Brain pericyte (primary cell): ENCODE data around the gene ANTXR1.
"Not testable (repeated sequence)": the region's sequence is repeated elsewhere in the genome, so short reads cannot be mapped to it uniquely, and the experiment has no call there.

Source experiments
- DNase-seq: peaks from one replicate; pipeline ENCODE4 v3.0.0-alpha.2; 2012; ENCODE audit warnings: low read depth, low spot score

Gene ANTXR1

DNA sequence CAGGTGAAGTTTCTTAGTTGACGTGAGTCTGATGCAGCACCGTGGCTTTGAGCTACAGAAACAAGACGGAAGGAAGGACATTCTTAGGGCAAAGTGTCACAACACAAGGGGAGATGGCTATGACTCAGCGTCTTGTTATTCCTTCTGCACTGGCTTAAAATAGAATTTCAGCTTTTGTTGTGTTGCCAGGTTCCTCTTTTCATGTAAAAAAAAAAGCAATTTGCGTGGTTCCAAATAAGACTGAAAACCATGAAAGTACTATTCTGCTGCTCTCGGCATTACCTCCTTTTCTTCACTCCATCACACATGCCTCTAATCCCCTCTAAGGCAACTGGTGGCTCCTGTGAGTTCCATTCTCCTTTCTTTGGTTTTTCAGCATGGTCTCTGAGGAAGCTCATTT, 150.1 kb downstream of the ANTXR1 start:
- DNase-seq: no peak

DNA sequence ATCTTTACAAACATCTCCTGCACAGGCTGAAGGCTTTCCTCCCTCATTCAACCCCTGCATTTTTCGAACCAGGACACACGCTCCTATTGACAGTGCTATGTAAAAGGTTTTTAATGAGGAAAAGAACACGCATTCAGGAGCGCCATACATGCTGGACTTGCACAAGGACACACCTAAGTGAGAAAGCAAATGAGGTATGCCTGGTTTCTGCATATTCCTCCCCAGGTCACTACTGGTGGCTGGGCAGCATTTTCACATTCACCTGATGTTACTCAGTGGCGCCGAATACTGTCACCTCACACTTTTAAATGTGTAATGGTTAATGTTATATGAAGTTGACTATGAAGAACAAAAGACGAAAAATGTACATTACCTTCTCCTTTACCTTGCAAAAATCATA, 150.6 kb downstream of the ANTXR1 start:
- no peak for DNase-seq

- no peak for DNase-seq
Measured at GRCh38 chr2:69164061-69164778, 151.2 kb downstream of the ANTXR1 start.

DNA sequence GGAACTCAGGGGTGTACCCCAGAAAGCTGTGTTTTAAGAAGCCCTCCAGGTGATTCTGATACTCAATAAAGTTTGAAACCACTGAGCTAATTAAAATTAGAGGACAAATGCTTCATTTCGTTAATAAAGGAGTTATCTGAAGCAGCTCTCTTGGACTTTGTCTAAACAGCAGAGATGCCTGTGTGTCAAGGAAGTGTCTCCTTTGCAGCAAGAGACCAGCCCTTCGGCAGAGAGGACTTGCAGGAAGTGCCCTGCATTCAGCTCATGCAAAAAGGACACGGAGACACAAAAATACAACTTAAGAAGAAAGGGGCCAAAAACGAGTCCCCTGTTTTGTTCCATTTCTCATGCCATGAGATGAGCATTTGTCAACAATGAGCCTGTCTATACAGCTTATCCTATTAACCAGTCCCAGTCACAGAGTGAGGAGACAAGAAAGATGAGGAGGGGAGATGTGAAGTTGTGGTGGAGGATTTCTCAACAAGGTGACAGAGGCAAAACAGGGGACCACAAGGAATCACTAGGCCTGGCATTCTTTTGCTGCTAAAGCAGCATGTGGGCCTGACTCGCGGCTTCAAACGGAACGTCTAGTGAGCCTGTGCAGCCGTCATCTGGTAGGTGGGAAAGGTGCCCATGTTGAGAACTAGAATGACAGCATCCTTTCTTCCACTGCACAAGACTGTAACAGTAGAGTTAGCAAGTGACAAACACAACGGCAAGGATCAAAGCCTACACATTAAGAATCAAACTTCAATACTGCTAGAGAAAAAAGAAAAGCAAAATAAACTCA, 152.3 kb downstream of the ANTXR1 start:
- no peak for DNase-seq

GRCh38 chr2:69166465-69166811, 153.5 kb downstream of the ANTXR1 start:
- no peak for DNase-seq

GRCh38 chr2:69166812-69167468, 154.0 kb downstream of the ANTXR1 start:
- DNase-seq: no peak

DNA sequence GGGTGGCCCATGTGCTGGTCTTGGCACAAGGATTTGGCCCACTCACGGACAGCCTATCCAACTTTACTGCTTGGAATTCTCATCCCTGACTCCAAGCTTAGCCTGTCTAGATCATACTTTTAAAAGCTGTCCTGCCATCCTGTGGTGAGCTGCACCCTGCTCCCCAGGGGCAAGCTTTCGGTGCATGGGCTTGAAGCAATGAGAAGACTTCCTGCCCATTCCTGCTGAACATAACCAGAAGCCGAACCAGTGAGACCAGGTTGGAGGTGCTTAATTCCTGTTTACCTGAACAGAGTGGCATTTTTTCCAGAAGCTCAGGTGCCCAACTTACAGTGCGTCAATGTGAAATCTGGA, 154.5 kb downstream of the ANTXR1 start:
- DNase-seq: no peak

DNA sequence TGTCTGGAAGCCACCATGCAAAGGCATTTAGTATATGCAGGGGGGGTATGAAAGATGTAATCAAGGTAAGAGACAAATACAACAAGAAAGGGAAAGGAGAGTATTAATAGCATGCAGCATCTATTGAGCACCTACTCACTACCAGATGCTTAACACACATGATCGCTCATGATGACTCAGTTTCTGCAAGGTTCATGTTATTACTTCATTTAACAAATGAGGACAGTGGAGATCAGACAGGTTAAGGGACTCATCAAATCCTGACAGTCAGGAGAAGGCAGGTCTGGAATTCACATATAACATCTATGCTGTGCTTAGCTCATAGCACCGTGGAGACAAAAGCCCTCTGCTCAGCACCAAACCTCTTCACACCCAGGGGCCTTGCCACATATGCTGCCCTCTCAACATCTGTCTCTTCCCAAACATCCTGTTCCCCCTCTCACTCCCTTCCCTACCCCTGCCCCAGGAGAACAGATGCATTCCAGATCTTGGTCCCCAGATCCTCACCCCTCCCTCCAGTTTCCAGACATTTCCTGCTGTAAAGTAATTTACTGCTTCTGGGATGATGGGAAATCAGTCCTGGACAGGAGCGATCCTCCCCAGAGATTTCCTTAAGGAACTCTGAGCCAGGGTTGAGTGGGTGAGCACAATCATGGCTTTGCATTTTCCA, 155.3 kb downstream of the ANTXR1 start:
- DNase-seq: no peak

GRCh38 chr2:69168950-69169654, 156.1 kb downstream of the ANTXR1 start:
- DNase-seq: no peak

DNA sequence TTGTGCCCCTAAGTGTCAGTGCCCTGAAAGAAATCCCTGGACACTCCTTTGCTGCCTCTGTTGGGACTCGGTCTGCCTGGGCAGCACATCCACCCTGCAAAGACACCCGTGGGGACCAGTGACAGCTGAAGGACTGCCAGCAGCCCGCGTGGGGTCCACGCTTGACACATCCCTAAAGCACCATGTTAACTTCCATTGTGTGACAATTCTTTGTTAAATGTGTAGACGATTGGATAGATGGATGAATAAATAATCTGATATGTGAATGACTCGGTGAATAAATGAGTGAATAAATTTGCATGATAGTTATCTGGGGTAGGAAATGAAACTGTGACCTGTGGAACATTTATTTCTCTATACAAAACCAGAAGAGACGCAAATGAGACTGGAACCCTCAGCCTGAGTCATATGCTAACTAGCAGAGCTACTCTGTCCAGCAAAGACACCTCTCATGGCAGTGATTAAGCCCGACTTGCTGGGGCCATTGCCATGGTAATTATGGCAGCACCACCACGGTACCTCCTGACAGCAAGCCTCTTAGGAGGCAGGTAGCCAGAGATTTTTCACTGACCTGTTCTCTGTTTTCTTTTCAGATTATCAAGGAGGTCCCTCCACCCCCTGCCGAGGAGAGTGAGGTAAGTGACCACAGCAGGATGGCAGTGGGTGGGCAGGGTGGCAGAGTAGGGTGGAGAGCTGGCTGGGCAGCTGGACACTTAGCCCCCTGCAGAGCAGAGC, 156.8 kb downstream of the ANTXR1 start:
- DNase-seq: no peak

DNA sequence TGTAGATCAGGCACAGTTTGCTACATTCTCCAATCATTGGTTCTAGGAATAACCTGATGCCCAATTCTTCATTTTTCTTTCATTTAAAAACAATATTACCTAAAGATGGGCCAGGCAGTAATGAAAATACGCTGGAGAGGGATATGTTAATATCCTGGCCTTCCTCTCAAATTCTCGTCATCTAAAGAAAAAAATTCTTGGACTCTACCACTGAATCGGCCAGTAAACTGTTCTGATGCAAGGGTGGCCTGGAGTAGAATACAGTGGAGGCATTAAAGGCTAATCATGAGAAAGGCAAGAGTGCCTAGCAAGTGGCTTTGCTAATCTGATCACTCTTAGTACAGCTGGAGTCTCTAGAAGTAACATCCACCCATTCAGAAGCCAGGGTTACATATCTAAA, 157.7 kb downstream of the ANTXR1 start:
- DNase-seq: no peak

DNA sequence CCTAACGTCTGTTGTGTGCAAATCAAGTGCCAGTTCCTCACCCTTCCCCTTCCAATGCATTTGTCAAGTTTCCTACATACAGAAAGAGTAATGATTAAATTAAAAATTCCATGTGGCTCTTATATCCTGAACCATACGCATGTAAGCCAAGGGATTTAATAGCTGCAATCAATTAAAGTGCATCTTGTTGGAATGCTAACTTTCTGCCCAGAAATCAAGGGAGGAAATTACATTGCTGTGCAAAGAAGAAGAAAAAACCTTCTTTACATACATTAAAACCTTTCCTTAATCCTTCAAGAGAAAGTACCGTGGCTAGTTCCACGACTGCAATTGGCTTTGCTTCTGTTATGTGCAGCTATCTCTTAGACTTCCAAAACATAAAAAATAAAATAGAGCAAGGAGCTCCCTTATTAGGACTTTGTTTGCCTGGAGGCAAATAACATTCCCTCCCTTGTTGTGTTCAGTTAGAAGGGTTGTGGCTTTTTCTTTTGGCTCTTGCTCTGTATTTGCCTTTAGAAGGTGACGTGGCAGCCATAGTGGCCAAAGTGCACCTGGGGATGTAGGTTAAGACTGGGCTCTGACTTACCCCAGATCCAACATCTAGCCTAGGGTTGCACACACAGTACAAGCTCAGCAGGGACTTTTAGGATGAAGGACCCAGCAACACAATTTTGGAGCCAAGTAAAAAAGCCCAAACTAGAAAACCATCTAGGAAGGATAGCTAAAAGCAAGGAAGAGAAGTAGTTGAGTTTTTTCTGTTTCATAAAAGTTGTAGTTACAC, 158.3 kb downstream of the ANTXR1 start:
- no peak for DNase-seq

GRCh38 chr2:69171897-69172525, 159.0 kb downstream of the ANTXR1 start:
- no peak for DNase-seq

DNA sequence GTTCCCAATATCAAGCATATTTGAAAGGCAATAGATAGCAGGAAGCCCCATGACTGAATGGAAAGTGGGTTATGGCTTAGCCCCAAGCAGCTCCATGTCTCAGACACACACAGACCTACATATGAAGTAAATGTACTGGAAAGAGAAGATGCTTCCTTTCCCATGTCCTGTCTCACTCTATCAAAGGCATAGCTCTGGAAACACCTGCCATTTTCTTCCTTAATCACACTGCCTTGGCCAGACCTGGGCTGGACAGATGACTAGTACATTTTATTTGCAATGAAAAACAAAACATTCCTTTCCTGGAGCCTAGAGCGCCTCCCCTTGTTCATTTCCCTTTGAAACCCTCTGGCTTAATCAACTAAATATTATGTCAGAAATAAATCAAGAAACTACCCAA, 160.7 kb downstream of the ANTXR1 start:
- DNase-seq: no peak

GRCh38 chr2:69174211-69174610, 161.2 kb downstream of the ANTXR1 start:
- DNase-seq: not testable (repeated sequence)

DNA sequence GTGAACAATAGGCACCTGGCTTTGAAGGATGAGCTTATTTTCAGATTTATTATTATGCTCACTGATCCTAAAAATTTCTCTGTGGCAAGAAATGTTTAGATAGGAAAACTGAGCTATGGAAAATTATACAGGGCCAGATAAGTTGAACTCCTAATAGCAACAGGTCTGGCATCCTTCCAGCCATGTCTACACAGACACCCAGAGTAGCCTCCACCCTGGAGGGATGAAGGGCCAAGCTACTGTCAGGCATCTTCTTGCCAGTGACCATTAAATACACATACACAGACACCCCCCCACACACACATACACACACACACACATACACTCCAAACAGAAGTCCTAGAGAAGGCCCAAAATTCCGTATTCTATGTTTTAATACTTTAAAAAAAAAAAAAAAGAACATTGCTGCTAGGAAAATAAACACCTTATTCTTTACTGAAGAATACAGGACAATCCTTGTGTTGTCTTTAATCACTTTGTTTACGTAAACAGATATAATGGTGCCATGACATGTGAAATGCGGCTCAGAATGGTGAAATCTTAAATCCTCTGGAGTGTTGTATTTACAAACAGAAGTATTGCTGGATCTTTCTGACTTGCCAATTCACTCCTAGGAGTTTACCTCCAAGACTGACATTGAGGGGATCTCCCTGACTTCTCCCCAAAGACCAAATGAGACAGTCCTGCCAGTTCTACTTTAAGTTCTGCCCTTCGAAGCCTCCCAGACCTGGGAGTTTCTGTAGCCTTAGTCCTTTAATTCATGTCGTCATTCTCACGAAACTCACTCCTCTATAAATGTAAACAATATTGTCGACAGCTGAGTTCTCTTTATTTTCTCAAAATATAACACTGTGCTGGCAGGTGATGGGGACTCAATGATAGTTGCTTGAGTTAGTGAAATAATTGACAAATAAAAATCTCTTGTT, 163.1 kb downstream of the ANTXR1 start:
- DNase-seq: no peak

GRCh38 chr2:69177063-69177771, 164.2 kb downstream of the ANTXR1 start:
- DNase-seq: peak; percentile 31
